GM23338 (cell line): Measurements from ENCODE around the gene USP30. TPM values are rescaled to one million over a fixed set of nuclear protein-coding genes. Genes with fewer than 3 reads are reported as not detected.

ENCODE experiments used
- CREB1 ChIP-seq: fragments of 250-450 bp; sonication (Bioruptor Pico); IDR thresholded peaks from 2 replicates; pipeline ENCODE4 v1.5.0; 2020; ENCODE audit warnings: low read depth, mild to moderate bottlenecking, moderate library complexity
- EZH2 ChIP-seq: fragments of 200-600 bp; sonication (generic); IDR thresholded peaks from one replicate; pipeline ENCODE4 v1.8.0; 2017; ENCODE audit warnings: antibody characterized with exemption, mild to moderate bottlenecking, low read depth; ENCODE audit not compliant: unreplicated experiment
- EZH2phosphoT487 ChIP-seq: fragments of 200-600 bp; sonication (generic); IDR thresholded peaks from one replicate; pipeline ENCODE4 v1.8.1; 2018; ENCODE audit warnings: antibody characterized with exemption; ENCODE audit not compliant: unreplicated experiment
- JUNB ChIP-seq: IDR thresholded peaks from one replicate; pipeline ENCODE4 v1.6.1; 2016; ENCODE audit warnings: antibody characterized with exemption; ENCODE audit not compliant: unreplicated experiment
- NANOG ChIP-seq: IDR thresholded peaks from 2 replicates; pipeline ENCODE4 v1.6.1; 2016; ENCODE audit warnings: antibody characterized with exemption, borderline replicate concordance
- POLR2AphosphoS5 ChIP-seq: IDR thresholded peaks from 2 replicates; pipeline ENCODE4 v1.6.1; 2016; ENCODE audit warnings: antibody characterized with exemption, low read depth
- ZNF114 ChIP-seq: fragments of 250-450 bp; sonication (Bioruptor Pico); IDR thresholded peaks from 2 replicates; pipeline ENCODE4 v1.5.0; 2020; ENCODE audit warnings: mild to moderate bottlenecking, moderate library complexity
- polyA plus RNA-seq: library from polyadenylated mRNA; unstranded; fragments of >200 nt; fragmentation: Nextera tagmentation; extraction: Ambion mirVana; gene quantifications from 2 replicates; pipeline ENCODE4 v1.2.1, GENCODE V29; 2016
- total RNA-seq: library from RNA; depleted of rRNA; stranded (reverse); fragments of >200 nt; shearing (Covaris generic); gene quantifications from 2 replicates; pipeline ENCODE4 v1.2.3, GENCODE V29; 2014
- TF ChIP-seq, protein P1 (sequence below): fragments of 250-450 bp; sonication (Bioruptor Pico); IDR thresholded peaks from 2 replicates; pipeline ENCODE4 v1.5.0; 2020; ENCODE audit warnings: mild to moderate bottlenecking, moderate library complexity
- TF ChIP-seq, protein P2 (sequence below): IDR thresholded peaks from 2 replicates; pipeline ENCODE4 v1.6.1; 2016; ENCODE audit warnings: antibody characterized with exemption
- TF ChIP-seq, protein P3 (sequence below), 2 experiments: fragments of 200-600 bp in 1 of 2; sonication (generic) in 1 of 2; conservative IDR thresholded peaks; 2 replicates each; pipeline versions ENCODE4 v1.5.1 to v1.6.1; 2016 to 2017; ENCODE audit warnings: antibody characterized with exemption in 2 of 2, low read depth in 2 of 2, mild to moderate bottlenecking in 2 of 2, moderate library complexity in 1 of 2

Gene USP30
- total and polyA plus RNA-seq, 2 experiments from 2014 or later, result 2.9 to 6.1 TPM

DNA sequence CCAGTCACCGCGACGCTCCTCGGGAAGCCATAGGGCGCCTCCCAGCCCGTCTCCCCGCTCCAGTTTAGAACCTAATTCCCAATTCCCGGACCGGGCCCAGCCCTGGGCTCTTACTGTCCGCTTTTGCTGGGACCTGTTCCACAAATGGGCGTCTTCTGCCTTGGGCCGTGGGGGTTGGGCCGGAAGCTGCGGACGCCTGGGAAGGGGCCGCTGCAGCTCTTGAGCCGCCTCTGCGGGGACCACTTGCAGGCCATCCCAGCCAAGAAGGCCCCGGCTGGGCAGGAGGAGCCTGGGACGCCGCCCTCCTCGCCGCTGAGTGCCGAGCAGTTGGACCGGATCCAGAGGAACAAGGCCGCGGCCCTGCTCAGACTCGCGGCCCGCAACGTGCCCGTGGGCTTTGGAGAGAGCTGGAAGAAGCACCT lies 45.8 kb downstream of the USP30 start (continued):
- TF ChIP-seq, protein P1, sequence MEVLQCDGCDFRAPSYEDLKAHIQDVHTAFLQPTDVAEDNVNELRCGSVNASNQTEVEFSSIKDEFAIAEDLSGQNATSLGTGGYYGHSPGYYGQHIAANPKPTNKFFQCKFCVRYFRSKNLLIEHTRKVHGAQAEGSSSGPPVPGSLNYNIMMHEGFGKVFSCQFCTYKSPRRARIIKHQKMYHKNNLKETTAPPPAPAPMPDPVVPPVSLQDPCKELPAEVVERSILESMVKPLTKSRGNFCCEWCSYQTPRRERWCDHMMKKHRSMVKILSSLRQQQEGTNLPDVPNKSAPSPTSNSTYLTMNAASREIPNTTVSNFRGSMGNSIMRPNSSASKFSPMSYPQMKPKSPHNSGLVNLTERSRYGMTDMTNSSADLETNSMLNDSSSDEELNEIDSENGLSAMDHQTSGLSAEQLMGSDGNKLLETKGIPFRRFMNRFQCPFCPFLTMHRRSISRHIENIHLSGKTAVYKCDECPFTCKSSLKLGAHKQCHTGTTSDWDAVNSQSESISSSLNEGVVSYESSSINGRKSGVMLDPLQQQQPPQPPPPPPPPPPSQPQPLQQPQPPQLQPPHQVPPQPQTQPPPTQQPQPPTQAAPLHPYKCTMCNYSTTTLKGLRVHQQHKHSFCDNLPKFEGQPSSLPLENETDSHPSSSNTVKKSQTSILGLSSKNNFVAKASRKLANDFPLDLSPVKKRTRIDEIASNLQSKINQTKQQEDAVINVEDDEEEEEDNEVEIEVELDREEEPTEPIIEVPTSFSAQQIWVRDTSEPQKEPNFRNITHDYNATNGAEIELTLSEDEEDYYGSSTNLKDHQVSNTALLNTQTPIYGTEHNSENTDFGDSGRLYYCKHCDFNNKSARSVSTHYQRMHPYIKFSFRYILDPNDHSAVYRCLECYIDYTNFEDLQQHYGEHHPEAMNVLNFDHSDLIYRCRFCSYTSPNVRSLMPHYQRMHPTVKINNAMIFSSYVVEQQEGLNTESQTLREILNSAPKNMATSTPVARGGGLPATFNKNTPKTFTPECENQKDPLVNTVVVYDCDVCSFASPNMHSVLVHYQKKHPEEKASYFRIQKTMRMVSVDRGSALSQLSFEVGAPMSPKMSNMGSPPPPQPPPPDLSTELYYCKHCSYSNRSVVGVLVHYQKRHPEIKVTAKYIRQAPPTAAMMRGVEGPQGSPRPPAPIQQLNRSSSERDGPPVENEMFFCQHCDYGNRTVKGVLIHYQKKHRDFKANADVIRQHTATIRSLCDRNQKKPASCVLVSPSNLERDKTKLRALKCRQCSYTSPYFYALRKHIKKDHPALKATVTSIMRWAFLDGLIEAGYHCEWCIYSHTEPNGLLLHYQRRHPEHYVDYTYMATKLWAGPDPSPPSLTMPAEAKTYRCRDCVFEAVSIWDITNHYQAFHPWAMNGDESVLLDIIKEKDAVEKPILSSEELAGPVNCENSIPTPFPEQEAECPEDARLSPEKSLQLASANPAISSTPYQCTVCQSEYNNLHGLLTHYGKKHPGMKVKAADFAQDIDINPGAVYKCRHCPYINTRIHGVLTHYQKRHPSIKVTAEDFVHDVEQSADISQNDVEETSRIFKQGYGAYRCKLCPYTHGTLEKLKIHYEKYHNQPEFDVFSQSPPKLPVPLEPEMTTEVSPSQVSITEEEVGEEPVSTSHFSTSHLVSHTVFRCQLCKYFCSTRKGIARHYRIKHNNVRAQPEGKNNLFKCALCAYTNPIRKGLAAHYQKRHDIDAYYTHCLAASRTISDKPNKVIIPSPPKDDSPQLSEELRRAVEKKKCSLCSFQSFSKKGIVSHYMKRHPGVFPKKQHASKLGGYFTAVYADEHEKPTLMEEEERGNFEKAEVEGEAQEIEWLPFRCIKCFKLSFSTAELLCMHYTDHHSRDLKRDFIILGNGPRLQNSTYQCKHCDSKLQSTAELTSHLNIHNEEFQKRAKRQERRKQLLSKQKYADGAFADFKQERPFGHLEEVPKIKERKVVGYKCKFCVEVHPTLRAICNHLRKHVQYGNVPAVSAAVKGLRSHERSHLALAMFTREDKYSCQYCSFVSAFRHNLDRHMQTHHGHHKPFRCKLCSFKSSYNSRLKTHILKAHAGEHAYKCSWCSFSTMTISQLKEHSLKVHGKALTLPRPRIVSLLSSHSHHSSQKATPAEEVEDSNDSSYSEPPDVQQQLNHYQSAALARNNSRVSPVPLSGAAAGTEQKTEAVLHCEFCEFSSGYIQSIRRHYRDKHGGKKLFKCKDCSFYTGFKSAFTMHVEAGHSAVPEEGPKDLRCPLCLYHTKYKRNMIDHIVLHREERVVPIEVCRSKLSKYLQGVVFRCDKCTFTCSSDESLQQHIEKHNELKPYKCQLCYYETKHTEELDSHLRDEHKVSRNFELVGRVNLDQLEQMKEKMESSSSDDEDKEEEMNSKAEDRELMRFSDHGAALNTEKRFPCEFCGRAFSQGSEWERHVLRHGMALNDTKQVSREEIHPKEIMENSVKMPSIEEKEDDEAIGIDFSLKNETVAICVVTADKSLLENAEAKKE (CRISPR knock-in tag), result no peak
- TF ChIP-seq ZNF114 (CRISPR knock-in tag) (no peak), JUNB (no peak), POLR2AphosphoS5 (peak; percentile 28; the same call in 1 of the 2 replicates), NANOG (no peak), EZH2 (no peak), EZH2phosphoT487 (no peak), CREB1 (CRISPR knock-in tag) (no peak)
- TF ChIP-seq, protein P2, sequence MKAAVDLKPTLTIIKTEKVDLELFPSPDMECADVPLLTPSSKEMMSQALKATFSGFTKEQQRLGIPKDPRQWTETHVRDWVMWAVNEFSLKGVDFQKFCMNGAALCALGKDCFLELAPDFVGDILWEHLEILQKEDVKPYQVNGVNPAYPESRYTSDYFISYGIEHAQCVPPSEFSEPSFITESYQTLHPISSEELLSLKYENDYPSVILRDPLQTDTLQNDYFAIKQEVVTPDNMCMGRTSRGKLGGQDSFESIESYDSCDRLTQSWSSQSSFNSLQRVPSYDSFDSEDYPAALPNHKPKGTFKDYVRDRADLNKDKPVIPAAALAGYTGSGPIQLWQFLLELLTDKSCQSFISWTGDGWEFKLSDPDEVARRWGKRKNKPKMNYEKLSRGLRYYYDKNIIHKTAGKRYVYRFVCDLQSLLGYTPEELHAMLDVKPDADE, result 0 out of 2 replicates have a peak, but pooled peaks have one; percentile 5
- TF ChIP-seq, protein P3, sequence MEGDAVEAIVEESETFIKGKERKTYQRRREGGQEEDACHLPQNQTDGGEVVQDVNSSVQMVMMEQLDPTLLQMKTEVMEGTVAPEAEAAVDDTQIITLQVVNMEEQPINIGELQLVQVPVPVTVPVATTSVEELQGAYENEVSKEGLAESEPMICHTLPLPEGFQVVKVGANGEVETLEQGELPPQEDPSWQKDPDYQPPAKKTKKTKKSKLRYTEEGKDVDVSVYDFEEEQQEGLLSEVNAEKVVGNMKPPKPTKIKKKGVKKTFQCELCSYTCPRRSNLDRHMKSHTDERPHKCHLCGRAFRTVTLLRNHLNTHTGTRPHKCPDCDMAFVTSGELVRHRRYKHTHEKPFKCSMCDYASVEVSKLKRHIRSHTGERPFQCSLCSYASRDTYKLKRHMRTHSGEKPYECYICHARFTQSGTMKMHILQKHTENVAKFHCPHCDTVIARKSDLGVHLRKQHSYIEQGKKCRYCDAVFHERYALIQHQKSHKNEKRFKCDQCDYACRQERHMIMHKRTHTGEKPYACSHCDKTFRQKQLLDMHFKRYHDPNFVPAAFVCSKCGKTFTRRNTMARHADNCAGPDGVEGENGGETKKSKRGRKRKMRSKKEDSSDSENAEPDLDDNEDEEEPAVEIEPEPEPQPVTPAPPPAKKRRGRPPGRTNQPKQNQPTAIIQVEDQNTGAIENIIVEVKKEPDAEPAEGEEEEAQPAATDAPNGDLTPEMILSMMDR (conservative IDR thresholded peaks at IDR 0.05; ENCODE audit: low read depth in 2 of 2), result no peak
